HFFc6 (cell line): ENCODE results near the gene PHLDB1. TPM values are rescaled to one million over a fixed set of nuclear protein-coding genes. Genes with fewer than 3 reads are reported as not detected.
"Not testable (repeated sequence)": the region's sequence is repeated elsewhere in the genome, so short reads cannot be mapped to it uniquely, and the experiment has no call there.

Experiments
- DNase-seq: peaks from one replicate; pipeline ENCODE4 v3.0.0-alpha.2; 2018
- H3K27ac Mint-ChIP-seq: 2 replicates; pipeline ENCODE4 v1.8.0; 2020; ENCODE audit warnings: mild to moderate bottlenecking, mixed read lengths
- H3K27me3 Mint-ChIP-seq: 2 replicates; pipeline ENCODE4 v1.8.0; 2021; ENCODE audit warnings: mild to moderate bottlenecking, moderate library complexity, mixed read lengths; ENCODE audit not compliant: insufficient read depth
- H3K36me3 Mint-ChIP-seq: 2 replicates; pipeline ENCODE4 v1.8.0; 2021; ENCODE audit warnings: low read depth, mixed read lengths
- H3K4me1 Mint-ChIP-seq: 2 replicates; pipeline ENCODE4 v1.8.0; 2020; ENCODE audit warnings: low read depth, mixed read lengths
- H3K4me3 Mint-ChIP-seq: 2 replicates; pipeline ENCODE4 v1.8.0; 2020; ENCODE audit warnings: mild to moderate bottlenecking, moderate library complexity, mixed read lengths
- H3K9me3 Mint-ChIP-seq: 2 replicates; pipeline ENCODE4 v1.8.0; 2020; ENCODE audit warnings: mild to moderate bottlenecking, mixed read lengths
- CTCF ChIP-seq: fragments of 200-600 bp; sonication (generic); IDR thresholded peaks from 2 replicates; pipeline ENCODE4 v1.5.0; 2021; ENCODE audit warnings: antibody characterized with exemption, mild to moderate bottlenecking
- total RNA-seq, 6 experiments: library from RNA; stranded (reverse); fragmentation: NEBNext Ultra II Directional; extraction: Animal tissue kit (Norgen Biotek cat#: 25700); gene quantifications; 2 replicates in 1 of 6; 3 replicates in 5 of 6; pipeline ENCODE4 v1.2.3, GENCODE V29; 2021

PHLDB1 gene
- total RNA-seq, 6 experiments from 2014 or later, result 106 to 121 (median 114) TPM

- DNase-seq, result no peak
- Mint-ChIP-seq H3K9me3 (no peaks in the 10 kb centered on the region), H3K4me1 (no peaks in the 10 kb centered on the region), H3K36me3 (no peaks in the 10 kb centered on the region), H3K4me3 (no peak overlapping the region), H3K27me3 (peaks cover 15% of the 10 kb centered on the region), H3K27ac (no peak overlapping the region)
- TF ChIP-seq CTCF, result no peak
Measured at GRCh38 chr11:118674082-118674435, 66.6 kb downstream of the PHLDB1 start.

GRCh38 chr11:118677977-118678376 lies 70.6 kb downstream of the PHLDB1 start:
- DNase-seq, result no peak
- no peaks in the 10 kb centered on the region for H3K4me1 Mint-ChIP-seq
- no peak for TF ChIP-seq CTCF
- H3K4me3 Mint-ChIP-seq, result no peak overlapping the region
- H3K36me3 Mint-ChIP-seq, result no peaks in the 10 kb centered on the region
- H3K9me3 Mint-ChIP-seq, result no peaks in the 10 kb centered on the region
- H3K27ac Mint-ChIP-seq, result no peak overlapping the region
- peaks cover 18% of the 10 kb centered on the region for H3K27me3 Mint-ChIP-seq

- not testable (repeated sequence) for H3K9me3 Mint-ChIP-seq, DNase-seq, H3K4me1 Mint-ChIP-seq, H3K4me3 Mint-ChIP-seq, H3K36me3 Mint-ChIP-seq, H3K27ac Mint-ChIP-seq
- TF ChIP-seq CTCF, result peak; percentile 37; the same call in 1 of the 2 replicates
- peaks cover 18% of the 10 kb centered on the region for H3K27me3 Mint-ChIP-seq
Measured at GRCh38 chr11:118678908-118679307, 71.5 kb downstream of the PHLDB1 start.

GRCh38 chr11:118679483-118679882 lies 72.1 kb downstream of the PHLDB1 start, which contains the start of gene TREH:
TREH (minus strand) TSS chr11:118679650; CDS start chr11:118679627, 23 bp downstream.
- no peaks in the 10 kb centered on the region for H3K36me3 Mint-ChIP-seq
- no peak within 1 kb of the TSS for H3K27ac Mint-ChIP-seq
- DNase-seq, result no peak
- peaks cover 18% of the 10 kb centered on the region for H3K27me3 Mint-ChIP-seq
- H3K4me1 Mint-ChIP-seq, result no peaks in the 10 kb centered on the region
- no peak for TF ChIP-seq CTCF
- H3K4me3 Mint-ChIP-seq, result no peak within 1 kb of the TSS
- no peaks in the 10 kb centered on the region for H3K9me3 Mint-ChIP-seq

GRCh38 chr11:118682372-118682771 lies 75.0 kb downstream of the PHLDB1 start:
- DNase-seq, result no peak
- peaks cover 20% of the 10 kb centered on the region for H3K27me3 Mint-ChIP-seq
- no peak overlapping the region for H3K4me3 Mint-ChIP-seq
- no peak for TF ChIP-seq CTCF
- H3K9me3 Mint-ChIP-seq, result no peaks in the 10 kb centered on the region
- H3K4me1 Mint-ChIP-seq, result no peaks in the 10 kb centered on the region
- no peaks in the 10 kb centered on the region for H3K36me3 Mint-ChIP-seq
- no peak overlapping the region for H3K27ac Mint-ChIP-seq

- H3K9me3 Mint-ChIP-seq, H3K27ac Mint-ChIP-seq, H3K36me3 Mint-ChIP-seq, H3K4me1 Mint-ChIP-seq, H3K4me3 Mint-ChIP-seq, DNase-seq: not testable (repeated sequence)
- peaks cover 18% of the 10 kb centered on the region for H3K27me3 Mint-ChIP-seq
Measured at GRCh38 chr11:118682939-118683338, 75.5 kb downstream of the PHLDB1 start.
